Activated T-cell treated with anti-CD3 and anti-CD28 coated beads, Interleukin-2, amount 50 U/mL, for 72 hours (primary cell): ENCODE data around the gene RASAL2. TPM values are rescaled to one million over a fixed set of nuclear protein-coding genes. Genes with fewer than 3 reads are reported as not detected.
"Not testable (repeated sequence)": the region's sequence is repeated elsewhere in the genome, so short reads cannot be mapped to it uniquely, and the experiment has no call there.

Experiments used
- ATAC-seq, 2 donors: fragments of 150-1000 bp; cut with Tn5 transposase; replicated peaks in 1 of 2; 2 replicates each; pipeline ENCODE4 v1.10.0; 2021; ENCODE audit warnings: moderate library complexity in 2 of 2, mild to moderate bottlenecking in 1 of 2
- DNase-seq, 2 donors: peaks; one replicate each; pipeline ENCODE4 v3.0.0; 2021 to 2022; ENCODE audit warnings: mixed read lengths in 1 of 2
- H3K27ac Mint-ChIP-seq: one replicate; pipeline ENCODE4 v1.8.0; 2022; ENCODE audit warnings: mild to moderate bottlenecking, moderate library complexity, mixed read lengths
- H3K27me3 Mint-ChIP-seq: one replicate; pipeline ENCODE4 v1.8.0; 2022; ENCODE audit warnings: low read depth, mixed read lengths
- H3K36me3 Mint-ChIP-seq, 2 donors: one replicate each; pipeline ENCODE4 v1.8.0; 2022; ENCODE audit warnings: mixed read lengths in 2 of 2, mild to moderate bottlenecking in 1 of 2; ENCODE audit not compliant: insufficient read depth in 2 of 2
- H3K4me1 Mint-ChIP-seq: one replicate; pipeline ENCODE4 v1.8.0; 2022; ENCODE audit warnings: low read depth, mixed read lengths
- H3K4me3 Mint-ChIP-seq, 2 donors: one replicate each; pipeline ENCODE4 v1.8.0; 2022; ENCODE audit warnings: mild to moderate bottlenecking in 2 of 2, mixed read lengths in 2 of 2, moderate library complexity in 2 of 2
- H3K9me3 Mint-ChIP-seq, 2 donors: one replicate each; pipeline ENCODE4 v1.8.0; 2022; ENCODE audit warnings: mixed read lengths in 2 of 2
- total RNA-seq, 2 donors: library from RNA; stranded (reverse); gene quantifications; one replicate each; pipeline ENCODE4 v1.2.3, GENCODE V29; 2022

Gene RASAL2
- total RNA-seq, 2 donors from 2014 or later, result 0.02 to 0.05 TPM

DNA sequence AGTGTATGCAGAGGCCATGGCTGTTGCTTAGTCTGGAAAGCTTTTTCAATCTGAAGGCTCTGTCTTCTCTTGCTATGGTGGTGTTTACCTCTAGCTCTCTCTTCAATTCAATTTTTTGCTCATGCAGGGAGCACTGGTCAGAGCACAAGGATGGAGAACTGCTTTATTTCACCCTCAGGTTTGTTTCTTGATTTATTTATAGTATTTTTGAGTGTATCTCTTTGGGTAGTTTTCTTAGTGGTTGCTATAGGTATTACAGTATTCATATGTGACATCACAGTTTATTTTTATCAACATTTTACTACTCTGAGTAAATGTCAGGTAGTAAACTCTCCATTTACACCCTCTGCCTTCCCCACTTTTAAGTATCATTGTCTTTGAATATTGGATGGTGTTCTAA lies 147.9 kb downstream of the RASAL2 start:
- H3K9me3 Mint-ChIP-seq, result peaks cover 0 to 2% of the 10 kb centered on the region in 2 donors
- H3K27me3 Mint-ChIP-seq, result no peaks in the 10 kb centered on the region
- ATAC-seq, result no peak
- H3K36me3 Mint-ChIP-seq, result no peaks in the 10 kb centered on the region
- no peaks in the 10 kb centered on the region for H3K4me1 Mint-ChIP-seq
- H3K27ac Mint-ChIP-seq, result no peak overlapping the region
- no peak for DNase-seq
- H3K4me3 Mint-ChIP-seq, result no peak overlapping the region

DNA sequence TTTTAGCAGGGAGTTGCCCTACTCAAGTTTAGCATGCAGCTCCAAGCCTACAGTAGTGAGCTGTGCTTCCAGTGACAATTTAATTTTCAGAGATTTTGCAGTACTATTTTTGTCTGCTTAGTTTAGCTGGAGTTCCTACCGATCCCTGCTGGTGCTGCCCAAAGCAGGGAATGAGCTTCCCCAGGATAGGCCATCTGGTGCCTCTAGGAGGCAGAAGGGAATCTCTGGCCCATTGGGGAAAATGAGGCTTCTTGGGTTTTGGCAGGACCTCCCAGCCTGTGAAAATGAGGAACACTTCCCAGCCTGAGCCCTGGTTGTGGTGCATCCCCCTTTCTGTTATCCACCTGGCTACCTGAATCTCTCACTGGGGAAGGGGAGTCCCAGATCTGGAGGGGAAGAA lies 149.2 kb downstream of the RASAL2 start:
- H3K27ac Mint-ChIP-seq, result no peak overlapping the region
- H3K36me3 Mint-ChIP-seq, result no peaks in the 10 kb centered on the region
- H3K4me1 Mint-ChIP-seq, result no peaks in the 10 kb centered on the region
- H3K9me3 Mint-ChIP-seq, result peaks cover under 1 to 2% of the 10 kb centered on the region in 2 donors
- DNase-seq (no peak), ATAC-seq (no peak)
- no peak overlapping the region for H3K4me3 Mint-ChIP-seq
- H3K27me3 Mint-ChIP-seq, result no peaks in the 10 kb centered on the region

DNA sequence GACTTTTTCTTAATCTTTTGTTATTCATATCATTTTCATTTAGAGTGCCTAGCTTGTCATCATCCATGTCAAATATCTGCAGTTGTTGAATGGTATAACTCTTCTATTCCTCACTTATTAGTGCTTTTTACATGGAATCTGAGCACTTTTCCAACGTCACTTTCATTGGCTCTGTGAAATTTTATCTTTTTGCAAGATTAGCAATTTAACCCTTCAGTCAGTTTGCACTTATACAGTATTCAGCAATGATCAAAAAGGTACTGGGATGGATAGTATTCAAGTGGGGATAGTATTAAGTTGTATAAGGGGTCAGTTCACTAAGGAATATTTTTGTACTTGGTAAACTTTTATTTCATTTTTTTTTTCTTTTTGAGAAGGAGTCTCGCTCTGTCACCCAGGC lies 150.0 kb downstream of the RASAL2 start:
- Mint-ChIP-seq H3K4me3 (no peak overlapping the region), H3K4me1 (no peaks in the 10 kb centered on the region), H3K27me3 (no peaks in the 10 kb centered on the region), H3K9me3 (peaks cover 3 to 4% of the 10 kb centered on the region in 2 donors), H3K36me3 (no peaks in the 10 kb centered on the region), H3K27ac (no peak overlapping the region)
- no peak for ATAC-seq
- no peak for DNase-seq

DNA sequence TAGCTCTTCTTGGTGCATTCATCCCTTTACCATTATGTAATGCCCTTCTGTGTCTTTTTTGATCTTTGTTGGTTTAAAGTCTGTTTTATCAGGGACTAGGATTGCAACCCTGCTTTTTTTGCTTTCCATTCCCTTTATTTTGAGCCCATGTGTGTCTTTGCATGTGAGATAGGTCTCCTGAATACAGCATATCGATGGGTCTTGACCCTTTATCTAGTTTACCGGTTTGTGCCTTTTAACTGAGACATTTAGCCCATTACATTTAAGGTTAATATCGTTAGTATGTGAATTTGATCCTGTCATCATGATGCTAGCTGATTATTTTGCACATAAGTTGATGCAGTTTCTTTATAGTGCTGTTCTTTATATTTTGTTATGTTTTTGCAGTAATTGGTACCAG lies 154.4 kb downstream of the RASAL2 start:
- H3K4me3 Mint-ChIP-seq, H3K27me3 Mint-ChIP-seq, ATAC-seq, H3K36me3 Mint-ChIP-seq, DNase-seq, H3K4me1 Mint-ChIP-seq, H3K9me3 Mint-ChIP-seq, H3K27ac Mint-ChIP-seq: not testable (repeated sequence)

DNA sequence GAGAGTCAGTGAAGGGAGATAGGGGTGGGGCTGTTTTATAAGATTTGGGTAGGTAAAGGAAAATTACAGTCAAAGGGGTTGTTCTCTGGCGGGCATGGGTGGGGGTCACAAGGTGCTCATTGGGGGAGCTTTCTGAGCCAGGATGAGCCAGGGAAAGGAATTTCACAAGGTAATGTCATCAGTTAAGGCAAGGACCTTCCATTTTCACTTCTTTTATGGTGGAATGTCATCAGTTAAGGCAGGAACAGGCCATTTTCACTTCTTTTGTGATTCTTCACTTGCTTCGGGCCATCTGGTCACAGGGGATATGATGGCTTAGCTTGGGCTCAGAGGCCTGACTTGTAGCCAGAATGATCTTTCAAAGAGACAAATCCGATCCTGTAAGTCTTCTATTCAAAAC lies 159.7 kb downstream of the RASAL2 start:
- H3K4me3 Mint-ChIP-seq, H3K27me3 Mint-ChIP-seq, DNase-seq, ATAC-seq, H3K4me1 Mint-ChIP-seq, H3K9me3 Mint-ChIP-seq, H3K27ac Mint-ChIP-seq, H3K36me3 Mint-ChIP-seq: not testable (repeated sequence)

DNA sequence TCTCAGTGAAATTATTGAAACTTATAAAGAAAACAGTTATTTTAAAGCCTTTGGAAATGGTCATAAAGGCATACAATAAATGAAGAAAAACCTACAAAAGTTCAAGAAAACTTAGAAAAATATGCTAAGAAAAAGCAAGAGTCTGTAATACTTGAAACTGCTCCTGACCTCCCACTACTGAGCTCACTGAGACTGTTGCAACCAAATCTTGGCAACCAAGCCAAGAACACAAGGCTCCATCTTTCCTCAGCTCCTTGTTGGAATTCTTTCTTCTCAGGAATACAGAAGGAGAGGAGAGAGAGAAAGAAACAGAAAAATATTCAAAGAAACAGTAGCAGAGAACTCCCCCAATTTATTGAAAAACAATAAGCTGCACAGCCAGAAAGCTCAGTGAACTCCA lies 160.5 kb downstream of the RASAL2 start:
- DNase-seq (no peak), ATAC-seq (no peak)
- no peak overlapping the region for H3K27ac Mint-ChIP-seq
- no peaks in the 10 kb centered on the region for H3K36me3 Mint-ChIP-seq
- H3K9me3 Mint-ChIP-seq, result peaks cover 5 to 7% of the 10 kb centered on the region in 2 donors
- no peak overlapping the region for H3K4me3 Mint-ChIP-seq
- peaks cover 6% of the 10 kb centered on the region for H3K27me3 Mint-ChIP-seq
- no peaks in the 10 kb centered on the region for H3K4me1 Mint-ChIP-seq

DNA sequence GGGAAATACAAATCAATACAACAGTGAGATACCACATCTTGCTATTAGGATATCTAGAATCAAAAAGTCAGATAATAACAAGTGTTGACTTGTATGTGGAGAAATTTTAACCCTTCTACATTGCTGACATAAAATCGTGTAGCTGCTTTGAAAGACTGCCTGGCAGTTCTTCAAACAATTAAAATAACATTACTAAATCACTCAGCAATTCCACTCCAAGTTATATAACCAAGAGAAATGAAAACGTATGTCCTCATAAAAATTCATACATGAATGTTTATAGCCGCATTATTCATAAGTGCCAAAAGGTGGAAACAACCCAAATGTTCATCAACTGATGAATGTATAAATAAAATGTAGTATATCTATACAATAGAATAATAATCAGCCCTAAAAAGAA lies 164.6 kb downstream of the RASAL2 start:
- Mint-ChIP-seq H3K36me3 (no peaks in the 10 kb centered on the region), H3K27ac (no peak overlapping the region), H3K9me3 (peaks cover 3 to 4% of the 10 kb centered on the region in 2 donors), H3K4me1 (no peaks in the 10 kb centered on the region), H3K27me3 (peaks cover 6% of the 10 kb centered on the region), H3K4me3 (no peak overlapping the region)
- no peak for ATAC-seq
- no peak for DNase-seq

DNA sequence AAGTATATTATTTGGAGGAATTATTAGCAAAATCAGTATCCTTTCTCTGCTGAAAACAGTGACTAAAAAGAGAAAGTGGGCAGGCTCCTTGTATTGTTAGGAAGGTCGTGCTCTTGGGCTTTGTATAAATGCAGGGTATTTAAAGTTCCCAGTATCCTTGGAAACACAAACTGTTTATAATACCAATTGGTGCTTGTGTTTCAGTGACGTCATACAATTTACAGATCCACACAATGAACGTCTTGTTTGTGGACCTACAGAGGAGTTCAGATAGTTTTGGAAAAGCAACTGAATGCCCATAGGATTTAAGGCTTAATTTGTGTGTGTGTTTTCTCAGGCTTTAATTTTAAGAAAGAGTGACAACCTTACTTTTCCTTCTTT lies 168.2 kb downstream of the RASAL2 start:
- ATAC-seq, result no peak
- H3K36me3 Mint-ChIP-seq, result no peaks in the 10 kb centered on the region
- H3K9me3 Mint-ChIP-seq, result peaks cover 2 to 3% of the 10 kb centered on the region in 2 donors
- no peak for DNase-seq
- no peaks in the 10 kb centered on the region for H3K27me3 Mint-ChIP-seq
- no peaks in the 10 kb centered on the region for H3K4me1 Mint-ChIP-seq
- H3K4me3 Mint-ChIP-seq, result no peak overlapping the region
- no peak overlapping the region for H3K27ac Mint-ChIP-seq

DNA sequence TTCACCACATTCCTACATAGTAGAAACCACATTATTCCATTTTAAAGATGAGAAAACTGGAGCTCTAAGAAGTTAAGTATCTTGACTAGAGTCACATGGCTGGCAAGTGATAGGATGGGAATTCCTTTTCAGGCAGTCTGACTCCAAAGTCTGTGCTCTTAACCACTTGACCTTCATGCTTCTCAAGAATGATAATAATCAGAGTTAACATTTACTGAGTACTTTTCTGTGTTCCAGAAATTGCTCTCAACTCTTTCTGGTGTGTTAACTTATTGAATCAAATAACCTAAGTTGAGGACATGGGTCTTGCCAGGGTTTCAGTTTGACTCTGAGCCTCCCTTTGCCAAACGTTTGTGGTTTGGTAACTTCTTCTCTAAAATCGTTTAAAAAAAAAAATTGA lies 169.4 kb downstream of the RASAL2 start:
- Mint-ChIP-seq H3K27ac (no peak overlapping the region), H3K4me3 (no peak overlapping the region)
- DNase-seq, result no peak

DNA sequence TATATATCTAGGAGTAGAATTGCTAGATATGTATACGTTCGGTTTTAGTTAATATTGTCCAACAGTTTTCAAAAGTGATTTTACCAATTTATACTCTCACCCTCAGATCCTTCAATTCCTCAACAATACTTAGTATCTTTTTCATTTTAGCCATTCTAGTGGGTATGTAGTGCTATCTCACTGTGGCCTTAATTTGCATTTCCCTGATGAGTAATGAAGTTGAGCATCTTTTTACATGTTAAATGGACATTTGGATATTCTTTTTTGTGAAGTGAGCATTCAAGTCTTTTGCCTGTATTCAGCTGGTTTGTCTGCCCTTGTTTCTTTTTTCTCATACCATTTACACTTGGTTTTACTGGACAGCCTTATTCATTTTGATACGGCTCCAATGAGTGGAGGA lies 172.2 kb downstream of the RASAL2 start:
- Mint-ChIP-seq H3K9me3 (peaks cover 0 to 5% of the 10 kb centered on the region in 2 donors), H3K27me3 (no peaks in the 10 kb centered on the region), H3K4me3 (no peak overlapping the region), H3K36me3 (no peaks in the 10 kb centered on the region), H3K4me1 (no peaks in the 10 kb centered on the region), H3K27ac (no peak overlapping the region)
- ATAC-seq, result no peak
- DNase-seq, result no peak

More for the DNA sequence above, 169.4 kb downstream of the RASAL2 start:
- Mint-ChIP-seq H3K36me3 (no peaks in the 10 kb centered on the region), H3K9me3 (peaks cover 0 to 5% of the 10 kb centered on the region in 2 donors), H3K27me3 (no peaks in the 10 kb centered on the region), H3K4me1 (no peaks in the 10 kb centered on the region)
- no peak for ATAC-seq

DNA sequence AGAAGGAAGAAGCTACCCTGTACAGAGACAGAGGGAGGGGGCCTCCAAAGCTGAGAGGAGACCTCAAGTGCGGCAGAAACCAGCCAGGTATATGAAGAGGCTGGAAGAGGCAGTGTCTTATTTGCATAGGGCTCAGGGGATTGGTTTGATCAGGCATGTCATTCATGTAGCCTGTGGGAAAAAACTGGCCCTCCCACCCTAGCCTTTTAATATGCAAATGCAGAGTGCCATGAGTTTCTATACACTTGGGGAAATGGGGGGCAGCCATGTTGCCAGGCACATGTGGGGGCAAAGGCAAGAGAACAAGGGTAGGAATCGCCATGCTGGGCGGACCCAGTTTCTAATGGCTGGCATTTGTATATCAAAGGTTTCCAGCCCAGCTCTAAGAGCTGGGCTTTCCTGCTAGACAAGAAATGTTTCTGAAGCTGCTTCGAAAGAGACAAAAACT lies 172.7 kb downstream of the RASAL2 start:
- ATAC-seq (no peak), DNase-seq (no peak)
- Mint-ChIP-seq H3K36me3 (no peaks in the 10 kb centered on the region), H3K4me3 (no peak overlapping the region), H3K4me1 (no peaks in the 10 kb centered on the region), H3K27me3 (no peaks in the 10 kb centered on the region), H3K27ac (no peak overlapping the region), H3K9me3 (peaks cover 0 to 5% of the 10 kb centered on the region in 2 donors)

DNA sequence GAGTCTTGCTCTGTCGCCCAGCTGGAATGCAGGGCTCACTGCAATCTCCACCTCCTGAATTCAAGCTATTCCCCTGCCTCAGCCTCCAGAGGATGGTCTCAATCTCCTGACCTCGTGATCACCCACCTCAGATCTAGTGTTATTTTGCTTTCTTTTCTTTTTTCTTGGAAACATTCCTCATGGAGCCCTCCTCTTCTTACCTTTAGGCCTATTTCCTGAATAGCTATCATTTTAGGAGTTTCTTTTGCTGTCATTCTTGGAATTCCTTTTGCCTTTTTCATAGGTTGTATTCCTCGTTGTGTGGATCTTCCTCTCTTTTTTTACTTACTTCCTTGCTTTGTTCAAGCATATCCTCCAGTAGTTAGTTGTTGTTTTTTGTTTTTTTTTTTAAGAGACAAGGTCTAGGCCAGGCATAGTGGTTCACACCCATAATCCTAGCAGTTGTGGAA lies 173.8 kb downstream of the RASAL2 start:
- Mint-ChIP-seq H3K27me3 (no peaks in the 10 kb centered on the region), H3K9me3 (peaks cover 0 to 5% of the 10 kb centered on the region in 2 donors), H3K27ac (no peak overlapping the region), H3K36me3 (no peaks in the 10 kb centered on the region), H3K4me1 (no peaks in the 10 kb centered on the region), H3K4me3 (no peak overlapping the region)
- no peak for ATAC-seq
- DNase-seq, result no peak

DNA sequence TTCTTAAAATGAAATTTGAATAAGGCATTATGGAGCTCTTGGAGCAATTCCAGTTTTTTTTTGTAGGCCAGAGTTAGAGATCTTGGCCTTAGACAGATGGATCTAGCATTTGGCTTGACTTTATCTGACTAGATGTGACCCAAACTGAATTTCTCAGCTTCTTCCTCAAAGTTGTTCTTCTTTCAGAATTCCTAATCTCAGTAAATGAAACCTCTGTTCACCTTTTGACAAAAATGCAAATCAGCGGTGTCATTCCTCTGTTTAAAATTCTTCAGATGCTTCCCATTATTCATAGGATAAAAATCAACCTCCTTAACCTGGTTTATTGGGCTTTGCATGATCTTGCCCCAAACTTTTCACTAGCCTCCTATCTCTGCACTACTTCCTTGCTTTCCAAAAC lies 177.6 kb downstream of the RASAL2 start:
- no peak for ATAC-seq
- Mint-ChIP-seq H3K36me3 (no peaks in the 10 kb centered on the region), H3K4me1 (no peaks in the 10 kb centered on the region), H3K27ac (no peak overlapping the region), H3K9me3 (peaks cover 0 to 2% of the 10 kb centered on the region in 2 donors), H3K27me3 (no peaks in the 10 kb centered on the region), H3K4me3 (no peak overlapping the region)
- DNase-seq, result no peak

DNA sequence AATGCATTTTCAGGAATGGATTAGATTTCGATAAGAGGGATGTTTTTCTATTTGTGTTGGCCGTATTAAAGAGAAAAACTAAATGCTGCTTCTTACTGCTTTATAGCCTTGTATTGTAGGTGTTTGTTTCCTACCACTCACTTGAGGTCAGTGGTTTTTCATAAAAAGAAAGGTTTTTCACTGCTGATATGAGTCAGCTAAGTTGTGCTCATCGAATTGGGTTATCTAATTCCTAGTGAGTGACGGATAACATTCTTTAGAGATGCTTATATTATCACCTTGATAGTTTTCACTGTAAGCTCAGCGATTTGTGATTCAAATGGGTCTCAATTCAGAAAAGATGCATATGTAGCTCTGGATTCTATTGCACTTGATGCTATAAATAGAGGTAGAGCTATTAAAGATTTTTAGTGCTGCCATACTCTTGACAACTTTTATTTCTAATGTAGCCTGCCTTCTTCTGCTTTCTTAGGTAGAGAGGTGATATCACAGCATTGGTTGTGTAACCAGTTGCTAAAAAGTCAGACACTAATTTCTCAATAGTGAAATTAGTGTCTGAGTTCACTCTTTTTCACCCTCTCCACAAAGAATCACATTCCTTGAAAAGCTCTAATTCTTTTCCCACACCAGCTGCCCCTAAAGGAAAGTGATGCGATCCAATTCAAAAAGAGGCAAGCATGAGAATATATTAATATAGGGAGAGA lies 180.0 kb downstream of the RASAL2 start:
- Mint-ChIP-seq H3K36me3 (no peaks in the 10 kb centered on the region), H3K9me3 (no peaks in the 10 kb centered on the region), H3K27me3 (no peaks in the 10 kb centered on the region), H3K4me1 (no peaks in the 10 kb centered on the region), H3K4me3 (no peak overlapping the region), H3K27ac (no peak overlapping the region)
- ATAC-seq, result no peak
- no peak for DNase-seq
